ENCODE data around the gene AXIN1. TPM values are rescaled to one million over a fixed set of nuclear protein-coding genes. Genes with fewer than 3 reads are reported as not detected.

AXIN1 gene
- total and polyA plus RNA-seq, 2 of the 8 experiments (the other 6 are each of a cell fraction or from before 2014, with no cell fraction given) = 12.5 to 41.9 TPM

- no peaks in the 10 kb centered on the region for H3K9me3 ChIP-seq (ENCODE audit: insufficient read depth in 2 of 2, low read depth in 1 of 2, low read length in 1 of 2)
- ChIA-PET CTCF (ENCODE audit: partially characterized antibody) (interaction anchor here (0.7 to 2.2 kb wide), 5 partner anchors 12 to 71 kb away, joined by 3 to 12 read pairs (median 3); no protein-coding TSS in a partner anchor), POLR2A (ENCODE audit: partially characterized antibody) (interaction anchor here (0.6 to 2.5 kb wide), 2 partner anchors 16 to 81 kb away, joined by 3 to 5 read pairs; partner anchors contain the start of gene AXIN1)
- TF ChIP-seq RBBP5 (IDR thresholded peaks at IDR 0.05; ENCODE audit: borderline replicate concordance, low read depth, low read length) (no peak), TAF7 (optimal IDR thresholded peaks at IDR 0.05; ENCODE audit: borderline replicate concordance, low read depth, low read length) (no peak), BRCA1 (IDR thresholded peaks at IDR 0.05; ENCODE audit: low read depth, low read length) (no peak), SP1 (IDR thresholded peaks at IDR 0.05; ENCODE audit: low read depth, low read length) (no peak)
Measured at GRCh38 chr16:336269-336668, 16.3 kb downstream of the AXIN1 start.

More at GRCh38 chr16:336269-336668, 16.3 kb downstream of the AXIN1 start:
- Histone ChIP-seq H4K91ac (replicated peaks; ENCODE audit: insufficient read length, low read length) (no peak overlapping the region), H2AFZ (ENCODE audit: low read length) (no peak overlapping the region), H3K18ac (ENCODE audit: extremely low read depth, low read length) (no peak overlapping the region), H3K36me3 (ENCODE audit: control insufficient read depth in 2 of 4, insufficient read depth in 4 of 4, low read length in 3 of 4) (no peaks in the 10 kb centered on the region), H3K27me3 (replicated peaks in 1 of 4; ENCODE audit: control insufficient read depth in 3 of 4, extremely low read depth in 1 of 4, insufficient read depth in 3 of 4, low read length in 3 of 4) (no peaks in the 10 kb centered on the region), H3K4me2 (ENCODE audit: insufficient read depth in 1 of 2, low read depth in 2 of 2, low read length in 2 of 2) (no peak overlapping the region), H3K9ac (replicated peaks in 1 of 4; ENCODE audit: extremely low read depth in 1 of 4, low read depth in 3 of 4, low read length in 3 of 4) (no peak overlapping the region), H2AK5ac (ENCODE audit: low read depth, low read length) (no peak overlapping the region), H3K4me3 (ENCODE audit: extremely low read depth in 1 of 4, insufficient read depth in 2 of 4, low read depth in 3 of 4, low read length in 4 of 4) (no peak overlapping the region), H3K79me2 (ENCODE audit: control insufficient read depth in 1 of 2, insufficient read depth in 2 of 2, low read length in 2 of 2) (peaks cover 39 to 87% of the 10 kb centered on the region in 2 experiments), H3K23me2 (ENCODE audit: low read depth, low read length) (no peaks in the 10 kb centered on the region), H4K20me1 (replicated peaks in 1 of 2; ENCODE audit: control insufficient read depth in 1 of 2, insufficient read depth in 2 of 2, low read length in 2 of 2) (peaks cover 11 to 35% of the 10 kb centered on the region in 2 experiments), H3K14ac (ENCODE audit: insufficient read length) (no peak overlapping the region), H4K8ac (ENCODE audit: extremely low read depth, insufficient read depth, low read length) (no peak overlapping the region), H4K5ac (ENCODE audit: insufficient read length, low read depth, low read length) (no peak overlapping the region), H2BK5ac (ENCODE audit: low read depth, low read length) (no peak overlapping the region), H3K4me1 (replicated peaks in 1 of 4; ENCODE audit: control insufficient read depth in 3 of 4, insufficient read depth in 4 of 4, low read length in 3 of 4) (peaks cover 0 to 3% (median 0%) of the 10 kb centered on the region in 4 experiments; a peak in 1 of 7 replicates), H2BK15ac (ENCODE audit: low read length) (no peak overlapping the region), H3K56ac (replicated peaks; ENCODE audit: insufficient read length, low read depth, low read length) (no peak overlapping the region), H3K27ac (ENCODE audit: low read depth, low read length) (no peak overlapping the region), H2BK120ac (replicated peaks; ENCODE audit: low read depth, low read length) (no peak overlapping the region), H3K79me1 (ENCODE audit: low read depth, low read length) (peaks cover 29% of the 10 kb centered on the region), H2BK12ac (ENCODE audit: low read depth, low read length) (no peak overlapping the region), H2BK20ac (ENCODE audit: low read length) (no peak overlapping the region), H3K23ac (ENCODE audit: insufficient read length) (no peak overlapping the region), H3K4ac (replicated peaks; ENCODE audit: insufficient read length, low read depth, low read length) (no peak overlapping the region)
- DNase-seq (ENCODE audit: low read depth in 1 of 2, low spot score in 2 of 2) (no peak), FAIRE-seq (no peak)
- WGBS, 2 experiments (ENCODE audit: extremely low coverage in 1 of 2, insufficient coverage in 1 of 2, insufficient read length in 1 of 2, insufficient replicate concordance in 2 of 2, low coverage in 1 of 2, low lambda C conversion rate in 2 of 2, missing lambda C conversion rate in 1 of 2) = 97% methylated on average over 11 of the region's 11 CpGs; no CpG with 5 or more reads in 1 of the 2 experiments
